GM20000 (cell line): Measurements from ENCODE around the gene ECPAS.

Experiments used
- DNase-seq: peaks from one replicate; pipeline ENCODE4 v3.0.0; 2012; ENCODE audit warnings: low spot score
- CTCF ChIP-seq: IDR thresholded peaks from 2 replicates; pipeline ENCODE4 v1.5.1; 2012; ENCODE audit warnings: mild to moderate bottlenecking, control low read depth; ENCODE audit errors: extremely low read depth, missing control alignments

Gene ECPAS

GRCh38 chr9:111475195-111475594 lies 9.0 kb downstream of the ECPAS start:
- no peak for DNase-seq
- no peak for TF ChIP-seq CTCF

GRCh38 chr9:111474385-111474784 lies 9.8 kb downstream of the ECPAS start:
- no peak for TF ChIP-seq CTCF
- DNase-seq, result no peak

- TF ChIP-seq CTCF, result no peak
- no peak for DNase-seq
These were observed 16.3 kb downstream of the ECPAS start for GRCh38 chr9:111467778-111468367.

GRCh38 chr9:111463048-111463447 lies 21.1 kb downstream of the ECPAS start:
- no peak for TF ChIP-seq CTCF
- DNase-seq, result no peak

- no peak for DNase-seq
- TF ChIP-seq CTCF, result no peak
These were observed 25.8 kb downstream of the ECPAS start for GRCh38 chr9:111458139-111459009.

- TF ChIP-seq CTCF, result no peak
- no peak for DNase-seq
These were observed 27.7 kb downstream of the ECPAS start for GRCh38 chr9:111456529-111456928.

GRCh38 chr9:111455638-111456037 lies 28.5 kb downstream of the ECPAS start:
- no peak for TF ChIP-seq CTCF
- DNase-seq, result no peak
